Fibroblast of mammary gland (primary cell): ENCODE results near the gene FPR1.

Source experiments
- DNase-seq: peaks from one replicate; pipeline ENCODE4 v3.0.0-alpha.2; 2010; ENCODE audit warnings: low read depth
- H3K4me3 ChIP-seq: 2 replicates; pipeline ENCODE4 v1.5.1; 2011; ENCODE audit warnings: low read depth, mild to moderate bottlenecking, low read length, moderate library complexity; ENCODE audit not compliant: control insufficient read depth
- CTCF ChIP-seq: conservative IDR thresholded peaks from 2 replicates; pipeline ENCODE4 v1.5.1; 2011; ENCODE audit warnings: low read depth, low read length, inconsistent platforms; ENCODE audit not compliant: control insufficient read depth, insufficient read depth

Gene FPR1

GRCh38 chr19:51786646-51787494, 35.2 kb upstream of the FPR1 start:
- TF ChIP-seq CTCF, result no peak
- no peak for DNase-seq
- H3K4me3 ChIP-seq, result no peak overlapping the region

GRCh38 chr19:51784922-51785690, 33.4 kb upstream of the FPR1 start:
- no peak for TF ChIP-seq CTCF
- no peak overlapping the region for H3K4me3 ChIP-seq
- DNase-seq, result peak; percentile 91

GRCh38 chr19:51784109-51784785, 32.6 kb upstream of the FPR1 start:
- H3K4me3 ChIP-seq, result no peak overlapping the region
- no peak for DNase-seq
- TF ChIP-seq CTCF, result no peak

- no peak overlapping the region for H3K4me3 ChIP-seq
- peak; percentile 38 for DNase-seq
- TF ChIP-seq CTCF, result peak; percentile 48
Measured at GRCh38 chr19:51783372-51783771, 31.7 kb upstream of the FPR1 start.

GRCh38 chr19:51781999-51782398, 30.3 kb upstream of the FPR1 start:
- no peak overlapping the region for H3K4me3 ChIP-seq
- no peak for DNase-seq
- TF ChIP-seq CTCF, result no peak

GRCh38 chr19:51780270-51780669, 28.6 kb upstream of the FPR1 start:
- no peak for TF ChIP-seq CTCF
- DNase-seq, result no peak

More at GRCh38 chr19:51780270-51780669, 28.6 kb upstream of the FPR1 start:
- H3K4me3 ChIP-seq, result no peak overlapping the region
